ENCODE data around the gene CHRFAM7A.
"Not testable (repeated sequence)": the region's sequence is repeated elsewhere in the genome, so short reads cannot be mapped to it uniquely, and the experiment has no call there.

The CHRFAM7A gene

GRCh38 chr15:30321063-30321462 lies 72.3 kb downstream of the CHRFAM7A start:
- not testable (repeated sequence) for H3K27ac ChIP-seq (ENCODE audit: poor library complexity, severe bottlenecking); H3K27me3 ChIP-seq (ENCODE audit: insufficient read depth, poor library complexity, severe bottlenecking); H3K4me1 ChIP-seq (ENCODE audit: insufficient read depth, poor library complexity, severe bottlenecking); H3K9me3 ChIP-seq (ENCODE audit: severe bottlenecking); H3K4me3 ChIP-seq (ENCODE audit: severe bottlenecking); H3K36me3 ChIP-seq (ENCODE audit: low read depth); ATAC-seq (ENCODE audit: low read depth); DNase-seq (ENCODE audit: low spot score)

- not testable (repeated sequence) for H3K27ac ChIP-seq (ENCODE audit: poor library complexity, severe bottlenecking); H3K4me3 ChIP-seq (ENCODE audit: severe bottlenecking); DNase-seq (ENCODE audit: low spot score); H3K36me3 ChIP-seq (ENCODE audit: low read depth); H3K9me3 ChIP-seq (ENCODE audit: severe bottlenecking); ATAC-seq (ENCODE audit: low read depth); H3K4me1 ChIP-seq (ENCODE audit: insufficient read depth, poor library complexity, severe bottlenecking); H3K27me3 ChIP-seq (ENCODE audit: insufficient read depth, poor library complexity, severe bottlenecking)
These were observed 77.6 kb downstream of the CHRFAM7A start for GRCh38 chr15:30315704-30316103.

- H3K4me1 ChIP-seq (ENCODE audit: insufficient read depth, poor library complexity, severe bottlenecking); H3K36me3 ChIP-seq (ENCODE audit: low read depth); H3K9me3 ChIP-seq (ENCODE audit: severe bottlenecking); H3K4me3 ChIP-seq (ENCODE audit: severe bottlenecking); H3K27me3 ChIP-seq (ENCODE audit: insufficient read depth, poor library complexity, severe bottlenecking); H3K27ac ChIP-seq (ENCODE audit: poor library complexity, severe bottlenecking); DNase-seq (ENCODE audit: low spot score); ATAC-seq (ENCODE audit: low read depth): not testable (repeated sequence)
These were observed 82.8 kb downstream of the CHRFAM7A start for GRCh38 chr15:30310575-30310974.
